Kidney capillary endothelial cell (primary cell): Measurements from ENCODE around the gene CKMT2.

ENCODE experiments used
- DNase-seq: peaks from one replicate; pipeline ENCODE4 v3.0.0-alpha.2; 2018; ENCODE audit warnings: low spot score

The CKMT2 gene

GRCh38 chr5:81233080-81233634 is at the start of gene CKMT2:
Gene CKMT2 (plus strand): TSS chr5:81233322. CDS start chr5:81251133, 17,811 bp downstream.
- DNase-seq = peak; percentile 16

DNA sequence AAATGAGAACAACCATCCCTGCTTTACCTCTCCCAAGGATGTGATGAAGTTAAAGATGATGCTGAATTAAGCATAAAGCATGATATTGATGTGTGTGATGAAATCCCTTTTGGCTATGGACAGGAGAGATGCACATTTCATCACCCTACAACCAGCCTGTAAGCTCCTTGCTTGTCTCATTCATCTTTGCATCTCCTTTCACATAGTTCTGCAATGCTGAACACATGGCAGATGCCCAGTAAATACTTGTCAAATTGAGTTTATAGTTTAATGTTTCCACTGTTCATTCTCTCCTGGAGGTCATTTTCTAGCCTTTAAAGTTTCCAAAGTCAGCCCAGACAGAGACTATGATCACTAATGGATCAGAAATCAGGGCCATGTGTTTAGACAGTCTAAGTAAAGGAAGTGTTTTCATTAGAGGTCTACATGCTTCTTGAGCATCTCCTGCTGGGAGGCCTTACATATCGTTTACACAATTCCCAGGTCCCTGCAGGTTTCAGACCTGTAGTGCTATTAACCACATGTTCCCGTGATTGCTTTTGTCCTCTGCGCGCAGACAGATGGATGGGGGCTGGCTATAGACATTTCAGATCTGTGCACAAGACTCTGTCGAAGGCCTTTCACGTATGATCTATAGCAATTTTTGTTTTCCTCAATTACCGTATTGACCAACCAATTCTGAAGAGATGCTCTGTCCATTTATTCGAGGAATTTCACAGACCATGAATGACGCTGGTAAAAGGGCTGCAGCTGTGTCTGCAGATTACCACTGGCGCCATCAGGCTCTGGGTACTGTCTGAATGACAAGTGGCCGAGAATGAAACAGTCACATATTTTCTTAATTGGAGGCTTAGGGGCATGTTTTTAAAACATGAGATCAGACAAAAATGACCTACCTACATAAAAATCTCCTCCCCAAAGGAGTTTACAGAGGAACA is 49.0 kb upstream of the CKMT2 start:
- DNase-seq = no peak

DNA sequence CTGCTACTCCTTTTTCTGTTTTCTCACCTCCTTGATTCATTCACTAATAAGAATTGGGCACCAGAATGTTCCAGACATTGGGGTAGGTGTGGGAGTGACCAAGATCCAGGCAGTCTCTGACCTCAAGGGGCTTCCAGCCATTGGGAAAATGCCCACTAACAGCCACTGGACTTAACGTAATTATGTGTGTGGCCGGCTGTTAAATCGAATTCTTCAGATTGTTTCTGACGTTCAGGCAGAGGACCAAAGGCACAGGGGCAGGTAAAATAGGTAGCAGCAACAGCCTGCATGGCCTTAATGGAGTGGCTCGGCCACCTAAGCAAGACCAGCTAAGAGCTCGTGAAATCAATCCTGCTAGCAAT is 48.4 kb upstream of the CKMT2 start:
- no peak for DNase-seq

DNA sequence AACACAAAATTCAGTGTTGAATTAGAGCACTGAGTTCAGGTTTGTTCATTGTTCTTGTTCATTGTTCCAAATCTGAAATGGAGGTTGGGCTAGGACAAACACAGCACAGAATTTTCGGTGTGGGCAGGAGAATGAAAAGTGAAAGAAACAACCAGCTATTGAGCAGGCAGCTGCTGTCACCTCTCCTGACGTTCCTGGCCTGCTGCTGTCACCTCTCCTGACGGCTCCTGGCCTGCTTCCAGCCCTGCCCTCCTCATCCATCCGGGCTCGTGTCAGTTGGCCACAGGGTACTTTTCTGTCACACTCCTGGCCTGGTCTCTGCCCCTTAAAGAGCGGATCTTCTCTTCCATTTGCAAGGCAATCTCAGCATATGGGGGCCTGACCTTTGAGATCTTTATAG is 45.2 kb upstream of the CKMT2 start:
- no peak for DNase-seq

GRCh38 chr5:81188962-81189361 is 44.2 kb upstream of the CKMT2 start:
- DNase-seq = no peak

GRCh38 chr5:81189875-81190498 is 43.1 kb upstream of the CKMT2 start:
- DNase-seq = no peak

DNA sequence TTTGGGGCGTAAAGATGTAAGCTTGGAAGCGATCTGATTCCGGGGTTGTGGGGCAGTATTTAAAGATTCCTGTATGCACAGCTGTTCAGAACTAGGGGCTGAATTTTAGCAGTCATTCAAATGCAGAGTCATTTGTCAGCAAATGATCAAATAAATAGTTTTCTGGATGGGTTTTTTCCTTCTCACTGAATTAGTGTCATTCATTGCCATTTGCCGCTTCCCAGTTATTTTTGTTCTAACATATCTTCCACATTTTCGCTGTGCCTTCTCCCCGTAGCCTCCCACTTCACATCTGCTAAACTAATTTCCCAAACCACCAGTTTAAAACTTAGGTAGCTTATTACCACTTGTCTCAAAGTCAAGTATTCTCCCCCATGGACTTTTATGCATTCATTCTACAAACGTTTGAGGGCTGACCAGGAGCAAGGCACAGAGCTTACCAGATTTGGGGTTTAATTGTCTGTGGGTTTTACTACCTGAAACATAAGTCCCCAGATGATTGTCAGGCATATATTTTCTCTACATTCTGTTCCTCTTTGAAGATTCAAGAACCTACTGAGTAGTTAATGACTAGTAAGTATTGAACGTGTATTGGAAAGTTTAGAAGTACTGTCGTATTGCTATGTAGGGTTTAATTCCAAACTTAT is 41.3 kb upstream of the CKMT2 start:
- DNase-seq = no peak

- no peak for DNase-seq
Measured at GRCh38 chr5:81192373-81192750, 40.8 kb upstream of the CKMT2 start.

GRCh38 chr5:81194633-81195334 is 38.3 kb upstream of the CKMT2 start:
- DNase-seq = peak; percentile 66

DNA sequence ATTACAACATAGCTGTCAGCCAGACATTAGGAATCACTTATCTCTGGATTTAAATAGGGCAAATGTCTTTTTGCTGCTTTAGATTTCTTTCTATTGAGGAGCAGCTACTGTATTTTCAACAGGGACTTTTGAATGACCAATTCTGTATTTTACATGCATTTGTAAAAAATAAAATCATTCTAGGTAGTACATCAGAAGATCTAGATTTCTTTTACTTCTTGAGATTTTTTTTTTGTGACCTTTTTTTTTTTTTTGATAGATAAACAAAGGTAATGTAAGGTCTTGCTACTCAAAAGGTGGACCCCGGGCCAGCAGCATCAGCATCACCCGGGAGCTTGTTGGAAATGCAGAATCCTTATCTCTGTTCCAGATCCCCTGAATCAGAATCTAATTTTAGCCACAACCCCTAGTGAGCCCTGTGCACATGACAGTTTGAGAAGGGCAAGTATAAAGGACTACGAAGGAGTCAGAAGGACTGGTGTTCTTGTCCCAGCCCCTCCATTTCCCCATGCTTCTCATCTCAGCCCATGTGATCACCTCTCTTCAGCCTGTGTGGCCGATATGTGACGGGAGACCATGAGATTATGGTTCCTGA is 37.7 kb upstream of the CKMT2 start:
- DNase-seq = no peak

DNA sequence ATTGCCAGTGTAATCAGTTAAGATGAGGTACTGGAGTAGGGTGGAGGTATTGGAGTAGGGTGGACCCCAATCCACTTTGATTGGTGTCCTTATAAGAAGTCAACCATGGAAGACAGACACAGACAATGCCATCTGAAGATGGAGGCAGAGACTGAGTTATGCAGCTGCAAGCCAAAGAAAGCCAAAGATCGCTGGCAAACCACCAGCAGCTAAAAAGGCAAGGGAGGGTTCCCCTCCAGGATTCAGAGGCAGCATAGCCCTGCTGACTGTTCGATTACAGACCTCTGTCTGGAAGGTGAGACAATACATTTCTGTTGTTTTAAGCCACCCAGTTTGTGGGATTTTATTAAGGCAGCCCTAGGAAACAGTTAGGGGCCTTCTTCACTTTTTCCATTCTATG is 30.5 kb upstream of the CKMT2 start:
- DNase-seq = no peak

- no peak for DNase-seq
Measured at GRCh38 chr5:81203729-81204128, 29.4 kb upstream of the CKMT2 start.

GRCh38 chr5:81204205-81204604 is 28.9 kb upstream of the CKMT2 start:
- DNase-seq = no peak

GRCh38 chr5:81205058-81205457 is 28.1 kb upstream of the CKMT2 start:
- DNase-seq = no peak

GRCh38 chr5:81207009-81207408 is 26.1 kb upstream of the CKMT2 start:
- DNase-seq = no peak

- peak; percentile 42 for DNase-seq
Measured at GRCh38 chr5:81208904-81209303, 24.2 kb upstream of the CKMT2 start.

GRCh38 chr5:81209386-81209785 is 23.7 kb upstream of the CKMT2 start:
- no peak for DNase-seq

- no peak for DNase-seq
Measured at GRCh38 chr5:81209869-81210493, 23.1 kb upstream of the CKMT2 start.

DNA sequence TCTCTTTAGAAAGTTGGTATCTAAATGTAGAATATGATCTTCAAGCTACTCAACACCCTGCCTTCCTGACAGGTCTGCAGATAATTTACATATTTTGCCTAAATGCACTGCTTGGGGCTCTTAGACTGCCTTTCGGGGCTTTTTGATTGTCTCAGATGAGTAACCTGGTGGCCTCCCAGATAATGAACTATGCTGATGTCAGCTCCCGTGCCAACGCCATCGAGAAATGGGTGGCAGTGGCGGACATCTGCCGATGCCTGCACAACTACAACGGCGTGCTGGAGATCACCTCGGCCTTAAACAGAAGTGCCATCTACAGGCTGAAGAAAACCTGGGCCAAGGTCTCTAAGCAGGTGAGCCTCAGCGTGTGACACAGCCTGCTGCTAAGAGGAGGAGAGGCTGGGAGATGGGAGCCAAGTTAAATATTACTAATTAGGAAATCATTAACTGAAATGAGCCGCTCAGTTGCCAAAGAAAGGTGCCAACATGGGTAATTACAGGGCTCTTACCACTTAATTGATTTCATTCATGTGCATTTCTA is 20.8 kb upstream of the CKMT2 start:
- no peak for DNase-seq

GRCh38 chr5:81213070-81213469 is 20.1 kb upstream of the CKMT2 start:
- DNase-seq = no peak

DNA sequence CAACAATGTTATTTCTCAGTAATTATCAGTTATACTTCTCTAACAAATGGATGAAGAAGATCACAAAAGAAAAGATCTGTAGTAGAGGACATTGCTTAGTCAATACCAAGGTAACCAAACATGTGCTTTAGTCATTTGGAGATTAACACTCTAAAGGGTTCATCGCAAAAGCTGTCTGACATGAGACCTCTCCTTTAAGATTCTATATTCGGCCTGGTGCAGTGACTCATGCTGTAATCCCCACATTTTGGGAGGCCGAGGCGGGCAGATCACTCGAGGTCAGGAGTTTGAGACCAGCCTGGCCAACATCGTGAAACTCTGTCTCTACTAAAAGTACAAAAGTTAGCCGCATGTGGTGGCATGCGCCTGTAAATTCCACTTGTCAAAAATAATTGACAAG is 18.3 kb upstream of the CKMT2 start:
- DNase-seq = no peak
